NCI-H82 treated with DMSO at 0.1 percent for 48 hours (cell line): ENCODE measurements around the gene NSL1.
"Not testable (repeated sequence)": the region's sequence is repeated elsewhere in the genome, so short reads cannot be mapped to it uniquely, and the experiment has no call there.

Source experiments
- DNase-seq: peaks from one replicate; lab custom pipeline; 2025; ENCODE audit not compliant: unreplicated experiment; lab: John Stamatoyannopoulos, UW

The NSL1 gene, protein sequence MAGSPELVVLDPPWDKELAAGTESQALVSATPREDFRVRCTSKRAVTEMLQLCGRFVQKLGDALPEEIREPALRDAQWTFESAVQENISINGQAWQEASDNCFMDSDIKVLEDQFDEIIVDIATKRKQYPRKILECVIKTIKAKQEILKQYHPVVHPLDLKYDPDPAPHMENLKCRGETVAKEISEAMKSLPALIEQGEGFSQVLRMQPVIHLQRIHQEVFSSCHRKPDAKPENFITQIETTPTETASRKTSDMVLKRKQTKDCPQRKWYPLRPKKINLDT

GRCh38 chr1:212791676-212792395 lies at the start of gene NSL1, which contains the start of gene TATDN3:
TSS of gene NSL1 (minus strand) at chr1:212791777. CDS start at chr1:212791763, 14 bp downstream.
TSS of gene TATDN3 (plus strand) at chr1:212791894. CDS start at chr1:212791922, 28 bp downstream.
- DNase-seq = peak; percentile 77

GRCh38 chr1:212838145-212838544 lies 46.6 kb upstream of the NSL1 start:
- no peak for DNase-seq

DNA sequence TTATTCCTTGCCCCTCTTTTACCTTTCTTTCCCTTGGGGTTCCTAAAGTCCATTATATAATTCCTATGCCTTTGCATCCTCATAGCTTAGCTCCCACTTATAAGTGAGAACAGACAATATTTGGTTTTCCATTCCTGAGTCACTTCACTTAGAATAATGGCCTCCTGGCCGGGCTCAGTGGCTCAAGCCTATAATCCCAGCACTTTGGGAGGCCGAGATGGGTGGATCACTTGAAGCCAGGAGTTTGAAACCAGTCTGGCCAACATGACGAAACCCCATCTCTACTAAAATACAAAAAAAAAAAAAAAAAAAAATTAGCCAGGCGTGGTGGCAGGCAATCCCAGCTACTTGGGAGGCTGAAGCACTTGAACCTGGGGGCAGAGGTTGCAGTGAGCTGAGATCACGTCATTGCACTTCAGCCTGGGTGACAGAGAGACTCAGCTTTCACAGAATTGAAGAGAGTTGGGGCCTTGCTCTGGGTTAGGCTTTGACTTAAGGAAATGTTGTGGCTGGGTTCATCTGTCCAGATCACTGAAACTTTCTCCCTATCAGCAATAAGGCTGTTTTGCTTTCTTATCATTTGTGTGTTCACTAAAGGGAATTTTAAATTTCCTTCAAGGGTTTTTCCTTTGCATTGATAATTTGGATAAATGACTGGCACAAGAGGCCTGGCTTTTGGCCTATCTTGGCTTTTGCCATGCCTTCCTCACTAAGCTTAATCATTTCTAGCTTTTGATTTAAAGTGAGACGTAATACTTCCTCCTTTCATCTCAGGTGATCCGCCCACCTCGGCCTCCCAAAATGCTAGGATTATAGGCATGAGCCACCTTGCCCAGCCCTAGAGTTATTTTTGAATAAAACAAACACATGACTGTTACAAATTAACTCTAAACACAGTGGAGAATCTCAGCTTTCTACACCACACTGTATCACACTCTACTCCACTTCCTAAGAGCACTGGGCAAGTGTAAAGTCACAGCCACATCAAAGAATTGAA lies 41.9 kb upstream of the NSL1 start:
- DNase-seq = not testable (repeated sequence)

DNA sequence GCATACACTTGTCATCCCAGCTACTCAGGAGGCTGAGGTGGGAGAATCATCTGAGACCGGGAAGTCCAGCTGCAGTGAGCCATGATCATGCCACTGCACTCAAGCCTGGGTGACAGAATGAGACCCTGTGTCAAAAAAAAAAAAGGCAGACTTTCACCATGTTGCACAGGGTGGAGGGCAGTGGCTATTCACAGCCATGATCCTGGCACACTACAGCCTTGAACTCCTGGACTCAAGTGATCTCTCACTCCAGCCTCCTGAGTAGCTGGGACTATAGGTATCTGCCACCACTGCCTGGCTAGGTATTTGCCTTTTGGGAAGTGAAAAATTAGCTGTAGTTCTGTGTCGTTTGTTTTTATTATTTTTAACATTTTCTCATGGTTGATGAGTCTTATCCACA lies 36.8 kb upstream of the NSL1 start:
- no peak for DNase-seq

DNA sequence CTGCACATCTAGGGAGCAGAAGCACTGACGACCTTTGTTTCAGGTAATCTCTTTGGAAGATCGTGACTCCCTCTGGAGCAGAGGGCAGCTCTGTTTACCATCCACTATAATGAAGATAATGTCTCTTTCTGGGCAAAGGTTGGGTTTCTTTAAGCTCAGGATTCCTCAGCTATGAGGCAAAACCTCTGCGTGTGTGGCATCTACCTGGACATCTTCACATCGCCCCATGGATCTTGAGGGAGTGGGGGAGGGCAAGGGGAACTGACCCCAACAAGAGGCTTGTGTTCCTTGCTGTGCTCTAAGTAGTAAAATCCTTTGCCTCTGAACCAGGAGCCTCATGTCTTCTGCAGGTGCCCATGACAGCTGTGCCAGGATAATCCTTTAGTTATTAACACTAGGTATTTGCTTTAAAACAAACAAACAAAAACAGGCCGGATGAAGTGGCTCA lies 36.3 kb upstream of the NSL1 start:
- peak; percentile 96 for DNase-seq

DNA sequence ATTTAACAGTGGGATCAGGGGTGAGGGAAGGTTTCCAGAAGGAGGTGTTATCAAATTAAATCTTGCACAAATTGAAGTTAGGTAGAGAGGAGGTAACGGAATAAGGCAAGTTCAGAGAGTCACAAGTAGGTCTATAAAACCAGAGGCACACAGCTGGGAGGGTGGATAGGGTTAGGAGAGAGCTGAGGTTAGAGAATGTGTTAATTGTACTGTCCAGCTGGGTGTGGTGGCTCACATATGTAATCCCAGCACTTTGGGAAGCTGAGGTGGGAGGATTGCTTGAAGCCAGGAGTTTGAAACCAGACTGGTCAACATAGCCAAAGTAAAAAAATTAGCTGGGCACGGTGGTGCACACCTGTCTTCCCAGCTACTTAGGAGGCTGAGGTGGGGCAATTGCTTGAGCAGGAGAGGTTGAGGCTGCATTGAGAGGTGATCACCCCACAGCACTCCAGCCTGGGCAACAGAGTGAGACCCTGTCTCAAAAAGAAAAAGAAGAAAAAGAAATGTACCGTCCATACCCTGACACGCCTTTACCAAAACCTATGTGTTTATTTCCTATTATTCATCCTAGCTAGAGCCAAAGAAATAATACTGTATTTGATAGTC lies 35.7 kb upstream of the NSL1 start:
- DNase-seq = no peak

DNA sequence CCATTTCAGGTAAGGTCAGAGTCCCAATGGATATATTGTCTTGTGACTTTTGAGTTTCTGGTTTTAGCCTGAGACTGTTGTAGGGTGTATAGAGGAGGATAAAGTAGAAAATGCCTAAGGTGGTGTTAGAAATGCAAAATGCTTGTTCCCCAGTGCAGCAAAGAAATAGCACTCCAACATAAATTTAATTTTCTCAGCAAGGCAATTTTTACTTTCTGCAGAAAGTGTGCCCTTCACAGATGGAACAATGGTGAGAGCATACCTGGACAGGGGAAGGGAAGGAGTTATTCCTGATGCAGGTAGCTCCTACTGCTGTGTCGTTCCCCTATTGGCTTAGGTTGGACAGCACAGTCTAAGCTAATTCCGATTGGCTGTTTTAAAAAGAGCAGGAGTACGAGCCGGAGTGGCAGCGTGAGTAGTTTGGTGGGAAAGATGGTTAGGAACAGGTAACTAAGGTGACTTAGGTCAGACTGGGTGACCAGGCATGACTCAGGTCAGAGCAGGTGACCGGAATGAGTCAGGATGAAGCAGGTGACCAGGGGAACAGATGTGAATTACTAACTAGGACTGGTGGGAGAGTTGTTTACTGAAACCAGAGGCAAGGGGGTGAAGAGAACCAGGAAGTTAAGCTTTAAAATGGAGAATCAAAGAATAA lies 34.3 kb upstream of the NSL1 start:
- no peak for DNase-seq

GRCh38 chr1:212824201-212824600 lies 32.6 kb upstream of the NSL1 start:
- no peak for DNase-seq

- no peak for DNase-seq
Observed at GRCh38 chr1:212822956-212823355, 31.4 kb upstream of the NSL1 start.

DNA sequence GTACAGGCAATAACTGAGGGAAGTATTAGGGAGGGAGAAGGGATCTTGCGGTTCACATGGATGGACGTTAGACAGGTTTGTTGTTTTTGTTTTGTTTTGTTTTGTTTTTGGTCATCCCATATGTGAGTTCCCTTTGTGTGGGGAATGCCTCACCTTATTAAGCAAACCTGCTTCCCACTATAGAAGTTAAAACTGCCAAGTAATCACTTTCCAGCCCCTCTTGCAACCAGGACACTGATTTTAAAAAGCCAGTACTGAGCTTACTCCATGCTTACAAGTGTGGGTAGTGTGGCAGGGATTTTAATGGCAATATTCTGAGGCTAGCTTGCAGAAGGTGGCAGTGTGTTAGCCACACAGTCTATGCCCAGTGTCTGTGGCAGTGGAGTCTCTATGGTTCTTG lies 29.4 kb upstream of the NSL1 start:
- no peak for DNase-seq

DNA sequence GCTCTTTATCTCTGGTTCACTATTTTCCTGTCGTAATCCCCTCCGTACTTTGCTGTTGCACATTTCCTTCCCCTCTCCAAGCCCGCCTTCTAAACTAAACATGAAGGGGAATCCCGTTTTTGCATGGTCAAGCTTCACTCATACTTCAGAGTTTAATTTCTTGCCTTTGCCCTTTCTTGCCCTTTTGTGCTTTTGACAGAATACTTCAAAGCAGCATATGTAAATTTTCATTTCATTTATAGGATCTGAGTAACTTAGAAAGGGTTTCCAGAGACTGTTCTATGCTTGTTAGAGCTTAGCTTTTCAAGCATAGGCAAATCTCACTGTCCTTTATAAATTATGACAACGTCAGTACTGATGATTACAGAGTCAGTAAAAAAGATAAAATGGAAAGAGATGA lies 28.1 kb upstream of the NSL1 start:
- no peak for DNase-seq

DNA sequence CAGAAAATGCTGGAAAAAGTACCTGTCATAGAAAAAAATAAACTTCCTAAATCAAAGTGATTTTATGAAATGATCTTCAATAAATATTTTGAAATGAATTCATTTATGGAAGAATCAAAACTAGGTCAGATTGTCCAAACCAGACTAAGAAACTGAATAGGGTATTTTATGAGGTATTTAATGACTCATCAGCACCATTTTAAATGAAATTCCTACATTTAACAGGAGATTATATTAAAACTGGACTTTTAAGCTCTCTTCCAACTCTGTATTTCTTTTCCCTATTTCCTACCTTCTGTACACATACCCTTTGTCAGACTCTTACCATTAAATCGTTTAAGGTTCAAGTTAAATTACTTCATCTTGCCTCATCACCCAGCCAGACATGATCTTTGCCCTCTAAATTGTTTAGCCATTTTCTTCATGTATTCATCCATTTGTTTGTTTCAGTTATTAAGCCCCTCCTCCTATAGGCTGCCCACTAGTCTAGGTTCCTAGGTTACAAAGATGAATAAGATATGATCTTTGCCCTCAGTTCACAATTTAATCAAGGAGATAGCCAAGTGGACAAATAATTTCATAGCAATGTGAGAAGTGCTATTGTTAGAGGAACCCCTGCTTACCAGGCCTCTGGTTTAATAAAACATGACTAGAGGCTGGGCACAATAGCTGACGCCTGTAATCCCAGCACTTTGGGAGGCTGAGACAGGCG lies 25.1 kb upstream of the NSL1 start:
- DNase-seq = no peak

GRCh38 chr1:212814537-212815334 lies 23.2 kb upstream of the NSL1 start:
- DNase-seq = peak; percentile 38

- no peak for DNase-seq
Observed at GRCh38 chr1:212805767-212806166, 14.2 kb upstream of the NSL1 start.

- DNase-seq = no peak
Observed at GRCh38 chr1:212797681-212798080, 6.1 kb upstream of the NSL1 start.

GRCh38 chr1:212794561-212795014 lies 3.0 kb upstream of the NSL1 start:
- DNase-seq = no peak

- no peak for DNase-seq
Observed at GRCh38 chr1:212792396-212792908, 875 bp upstream of the NSL1 start.

GRCh38 chr1:212791261-212791675 lies 309 bp downstream of the NSL1 start:
- DNase-seq = no peak

DNA sequence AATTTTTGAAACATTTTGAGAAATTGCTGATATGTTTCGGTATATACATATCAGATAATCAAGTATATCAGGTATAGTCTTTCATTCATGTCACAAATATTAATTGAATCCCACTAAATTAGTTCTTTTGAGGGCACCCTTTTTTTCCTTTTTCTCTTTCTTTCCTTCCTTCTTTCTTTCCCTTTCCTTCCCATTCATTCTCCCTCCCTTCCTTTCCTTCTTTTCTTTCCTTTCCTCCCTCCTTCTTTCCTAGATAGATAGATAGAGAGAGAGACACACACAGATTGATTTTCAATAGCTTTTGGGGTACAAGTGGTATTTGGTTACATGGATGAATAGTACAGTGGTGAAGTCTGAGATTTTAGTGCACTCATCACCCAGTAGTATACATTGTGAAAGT lies 5.7 kb downstream of the NSL1 start:
- no peak for DNase-seq
